Ascending aorta (tissue), 2 donors: ENCODE results near the gene SERPINE1. TPM values are rescaled to one million over a fixed set of nuclear protein-coding genes. Genes with fewer than 3 reads are reported as not detected.

Source experiments
- DNase-seq, 2 donors: peaks; one replicate each; pipeline ENCODE4 v3.0.0-alpha.2; 2019; ENCODE audit warnings: low spot score in 2 of 2
- H3K27ac ChIP-seq, 2 donors: fragments of 200-600 bp; sonication (generic); one replicate each; pipeline ENCODE4 v1.5.1; 2016 to 2017; ENCODE audit warnings: mild to moderate bottlenecking in 1 of 2
- H3K27me3 ChIP-seq: fragments of 200-600 bp; sonication (generic); one replicate; pipeline ENCODE4 v1.5.1; 2017
- H3K36me3 ChIP-seq, 2 donors: fragments of 200-600 bp; sonication (generic); one replicate each; pipeline ENCODE4 v1.5.1; 2016
- H3K4me1 ChIP-seq, 2 donors: fragments of 200-600 bp; sonication (generic); one replicate each; pipeline ENCODE4 v1.5.1; 2016 to 2017; ENCODE audit warnings: mild to moderate bottlenecking in 1 of 2
- H3K4me3 ChIP-seq, 2 donors: fragments of 200-600 bp; sonication (generic); one replicate each; pipeline ENCODE4 v1.5.1; 2016 to 2017; ENCODE audit warnings: mild to moderate bottlenecking in 1 of 2
- H3K9me3 ChIP-seq, 2 donors: fragments of 200-600 bp; sonication (generic); one replicate each; pipeline ENCODE4 v1.5.1; 2016
- CTCF ChIP-seq, 3 experiments: fragments of 200-600 bp in 2 of 3; fragments of 450-650 bp in 1 of 3; sonication (generic) in 2 of 3; IDR thresholded peaks; one replicate each; pipeline ENCODE4 v1.5.1; 2016 to 2019; ENCODE audit warnings: antibody characterized with exemption in 3 of 3, mild to moderate bottlenecking in 1 of 3, moderate library complexity in 1 of 3
- intact Hi-C: fragments of 100-400 bp; cut with DNase I; formaldehyde crosslinking; loops from one replicate; pipeline ENCODE4 v1.15.1; 2023
- total RNA-seq: library from RNA; depleted of rRNA; stranded (reverse); fragments of >200 nt; gene quantifications from one replicate; pipeline ENCODE4 v1.1.0, GENCODE V29; 2016

The SERPINE1 gene
- 1,267 TPM for total RNA-seq

GRCh38 chr7:101126651-101127459 is at the start of gene SERPINE1:
SERPINE1 (plus strand) TSS chr7:101127104; CDS start chr7:101128394, 1,290 bp downstream.
- TF ChIP-seq CTCF (IDR thresholded peaks at IDR 0.05) = peak in 1 of 3 experiments; percentile 24
- Histone ChIP-seq H3K27me3 (no peaks in the 10 kb centered on the region), H3K9me3 (no peaks in the 10 kb centered on the region), H3K4me3 (peak within 1 kb of the TSS; percentile 56 to 71), H3K4me1 (peaks cover 12 to 65% of the 10 kb centered on the region in 2 donors), H3K36me3 (peaks cover 12 to 35% of the 10 kb centered on the region in 2 donors), H3K27ac (peak within 1 kb of the TSS; percentile 96 to 98)
- DNase-seq = peak; percentile 93 to 99
- intact Hi-C loops = loop anchor here (1.0 kb wide), 2 partner anchors 11 to 27 kb away; no protein-coding TSS in a partner anchor

- H3K27ac ChIP-seq = no peak overlapping the region
- H3K4me3 ChIP-seq = no peak overlapping the region
- no peaks in the 10 kb centered on the region for H3K9me3 ChIP-seq
- H3K4me1 ChIP-seq = no peaks in the 10 kb centered on the region
- DNase-seq = peak in 1 of 2 donors; percentile 86
- no peaks in the 10 kb centered on the region for H3K27me3 ChIP-seq
- peak; percentile 77 to 90 (median 87) for TF ChIP-seq CTCF (IDR thresholded peaks at IDR 0.05)
- no peaks in the 10 kb centered on the region for H3K36me3 ChIP-seq
- intact Hi-C loops = loop anchor here (5.0 kb wide), 1 partner anchor 180 kb away; the partner anchor contains the start of gene ACHE
Measured at GRCh38 chr7:101077303-101078086, 49.4 kb upstream of the SERPINE1 start.

- intact Hi-C loops = no loop called here
- Histone ChIP-seq H3K27ac (no peak overlapping the region), H3K27me3 (no peaks in the 10 kb centered on the region), H3K4me1 (peaks cover 0 to 11% of the 10 kb centered on the region in 2 donors), H3K4me3 (no peak overlapping the region), H3K36me3 (no peaks in the 10 kb centered on the region), H3K9me3 (no peaks in the 10 kb centered on the region)
- DNase-seq = no peak
- TF ChIP-seq CTCF (IDR thresholded peaks at IDR 0.05) = no peak
Measured at GRCh38 chr7:101081432-101081831, 45.5 kb upstream of the SERPINE1 start.

- intact Hi-C loops = loop anchor here (1.0 kb wide), 1 partner anchor 53 kb away; no protein-coding TSS in a partner anchor
Measured at GRCh38 chr7:101084865-101085161, 42.1 kb upstream of the SERPINE1 start.

More at GRCh38 chr7:101084865-101085161, 42.1 kb upstream of the SERPINE1 start:
- Histone ChIP-seq H3K27ac (peak overlapping the region; percentile 88 to 92), H3K27me3 (no peaks in the 10 kb centered on the region), H3K4me1 (peaks cover 6 to 27% of the 10 kb centered on the region in 2 donors), H3K4me3 (peak overlapping the region; percentile 75 to 77), H3K36me3 (peaks cover 27 to 29% of the 10 kb centered on the region in 2 donors), H3K9me3 (no peaks in the 10 kb centered on the region)
- no peak for TF ChIP-seq CTCF (IDR thresholded peaks at IDR 0.05)
- DNase-seq = no peak
